CD4-positive, alpha-beta T cell treated with Interleukin-17A for 4 hours (primary cell): Measurements from ENCODE around the gene UST.
"Not testable (repeated sequence)": the region's sequence is repeated elsewhere in the genome, so short reads cannot be mapped to it uniquely, and the experiment has no call there.

Experiments
- DNase-seq: peaks from one replicate; pipeline ENCODE4 v3.0.0-alpha.2; 2020; ENCODE audit warnings: mixed read lengths

Gene UST

DNA sequence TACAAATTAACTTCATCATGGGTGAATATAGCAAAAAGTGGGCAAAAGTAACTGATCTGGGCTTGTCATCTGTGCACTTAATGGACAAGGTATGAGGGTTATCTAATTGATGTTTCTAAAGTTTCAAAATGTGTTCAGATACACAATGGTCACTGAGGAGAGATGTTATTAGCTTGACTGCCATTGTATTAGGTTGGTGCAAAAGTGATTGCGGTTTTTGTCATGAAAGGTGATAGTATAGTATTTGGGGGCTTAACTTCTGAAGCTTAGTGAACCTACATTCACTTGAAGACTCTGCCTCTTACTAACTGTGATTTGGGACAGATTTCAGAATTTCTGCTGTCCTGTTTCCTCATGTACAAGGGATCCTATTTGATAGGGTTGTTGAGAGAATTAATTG lies 159.6 kb downstream of the UST start:
- no peak for DNase-seq

DNA sequence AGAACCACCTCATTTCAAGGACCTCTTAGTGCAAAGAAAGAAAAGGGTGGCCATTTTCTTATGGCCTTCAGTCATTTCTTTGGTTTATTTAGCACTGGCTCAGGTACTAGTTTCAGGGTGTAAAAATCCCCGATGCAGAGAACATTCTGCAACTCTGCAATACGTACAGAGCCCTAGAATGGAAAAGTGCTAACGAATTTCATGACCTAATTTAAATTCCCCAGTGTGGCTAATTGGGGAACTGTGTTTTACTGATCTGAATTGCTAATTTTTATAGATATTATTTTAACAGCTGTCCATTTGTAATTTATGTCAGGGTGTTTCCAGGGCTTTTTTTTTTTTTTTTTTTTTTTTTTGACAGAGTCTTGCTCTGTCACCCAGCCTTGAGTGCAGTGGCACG lies 160.7 kb downstream of the UST start:
- no peak for DNase-seq

DNA sequence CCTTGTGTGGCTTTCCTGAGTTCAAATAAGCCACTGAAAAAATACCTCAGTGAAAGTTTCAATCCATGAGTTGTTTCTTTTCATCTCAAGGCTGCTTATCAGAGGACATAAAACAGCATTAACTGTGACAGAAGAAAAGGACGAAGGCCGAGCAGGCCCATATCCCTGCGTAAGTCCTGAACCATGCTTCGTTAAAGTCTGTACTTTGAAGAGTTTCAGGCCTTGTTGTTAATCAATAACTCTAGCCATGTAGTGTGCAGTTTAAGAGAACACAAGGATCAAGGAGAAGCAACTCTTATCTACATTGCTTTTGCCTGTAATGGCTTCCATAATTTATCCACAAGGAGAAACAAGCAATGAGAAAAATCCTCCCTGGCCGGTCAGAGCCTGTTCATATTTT lies 165.4 kb downstream of the UST start:
- DNase-seq = no peak

DNA sequence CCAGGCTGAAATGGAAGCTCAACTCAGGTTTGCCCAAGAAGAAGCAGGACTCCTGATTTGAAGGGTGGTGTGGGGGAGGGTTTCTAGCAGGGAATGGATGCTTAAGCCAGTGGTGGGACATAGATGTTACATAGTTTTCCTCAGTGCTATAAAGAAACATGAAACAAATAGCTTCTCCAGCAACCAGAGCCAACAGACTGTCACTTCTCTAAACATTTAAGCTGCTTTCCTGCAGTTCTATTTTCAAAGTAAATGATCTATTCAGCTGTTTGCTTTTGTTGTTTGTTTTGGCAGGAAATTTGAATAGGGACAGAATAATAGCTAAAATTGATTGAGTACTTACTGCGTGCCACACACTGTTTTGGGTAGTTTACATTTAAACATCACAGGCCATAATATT lies 169.0 kb downstream of the UST start:
- no peak for DNase-seq

DNA sequence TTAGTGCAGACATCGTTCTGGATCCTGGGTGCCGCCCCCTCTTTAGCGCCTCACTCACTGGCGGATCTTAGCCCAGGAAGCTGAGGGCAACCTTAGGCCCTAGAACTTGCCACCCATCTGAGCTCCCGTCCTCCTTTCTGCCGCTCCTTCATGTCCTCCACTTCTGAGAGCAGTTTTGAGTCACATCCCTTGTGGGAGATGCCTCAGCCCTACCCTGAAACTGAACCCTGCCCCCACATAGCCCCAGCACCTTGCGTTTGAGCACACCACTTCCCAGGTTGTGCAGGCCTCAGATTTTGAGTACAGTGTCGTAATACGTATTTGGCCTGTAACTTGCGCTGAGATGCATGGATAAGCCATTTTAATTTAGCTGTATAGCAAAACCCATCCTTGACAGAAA lies 169.7 kb downstream of the UST start:
- DNase-seq = not testable (repeated sequence)

DNA sequence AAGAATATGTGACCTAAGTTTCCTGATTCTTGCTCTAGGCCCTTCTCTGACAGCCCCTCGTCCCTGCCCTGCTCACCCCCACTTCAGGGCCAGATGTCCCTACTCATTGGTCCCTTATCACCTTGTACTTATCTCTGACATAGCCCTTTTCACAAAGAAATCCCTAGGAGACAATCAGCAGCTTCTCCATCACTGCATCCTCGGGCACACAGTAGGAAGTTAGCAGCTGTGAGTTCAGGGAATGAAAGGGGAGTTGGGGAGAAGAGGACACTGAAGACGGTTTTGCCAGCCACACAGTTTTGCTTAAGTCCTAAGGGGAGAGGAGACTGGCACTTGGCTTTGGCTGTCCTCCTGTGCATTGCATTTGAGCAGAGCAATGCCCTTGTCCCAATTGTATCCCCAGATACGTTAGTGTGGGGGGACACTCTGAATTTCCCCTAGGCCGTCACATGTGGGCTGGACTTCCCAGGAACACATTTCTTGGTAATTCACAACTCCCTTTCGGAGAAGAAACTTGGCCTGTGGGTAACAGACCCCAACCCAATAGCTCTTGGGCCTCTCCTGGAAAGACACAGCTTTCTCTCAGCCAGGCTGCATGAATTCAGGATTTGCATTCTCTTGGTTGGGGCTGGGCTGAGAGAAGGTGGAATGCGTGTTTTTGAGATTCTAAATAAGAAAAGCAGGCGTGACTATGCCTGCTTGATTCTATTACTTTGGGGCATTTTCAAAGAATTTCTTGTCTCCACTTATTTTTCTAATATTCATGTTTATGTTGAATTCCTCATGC lies 177.6 kb downstream of the UST start:
- DNase-seq = no peak

DNA sequence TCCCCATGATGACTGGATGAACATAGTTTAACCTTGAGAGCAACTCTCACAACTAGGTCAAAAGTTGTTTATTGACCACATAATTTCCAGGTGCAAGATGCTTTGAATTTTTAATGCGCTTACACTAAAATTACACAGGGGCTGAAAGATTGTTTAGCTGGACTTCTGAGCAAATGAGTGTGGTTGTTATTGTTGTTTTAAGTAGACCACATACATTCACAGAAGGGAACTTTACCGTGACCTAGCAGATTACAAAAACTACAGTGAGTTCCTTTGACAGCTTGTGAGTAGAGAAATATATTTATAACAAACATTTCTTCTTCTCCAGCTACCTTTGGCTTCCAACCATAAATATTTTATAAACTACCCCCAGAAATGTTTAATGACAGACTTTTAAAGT lies 178.9 kb downstream of the UST start:
- no peak for DNase-seq

DNA sequence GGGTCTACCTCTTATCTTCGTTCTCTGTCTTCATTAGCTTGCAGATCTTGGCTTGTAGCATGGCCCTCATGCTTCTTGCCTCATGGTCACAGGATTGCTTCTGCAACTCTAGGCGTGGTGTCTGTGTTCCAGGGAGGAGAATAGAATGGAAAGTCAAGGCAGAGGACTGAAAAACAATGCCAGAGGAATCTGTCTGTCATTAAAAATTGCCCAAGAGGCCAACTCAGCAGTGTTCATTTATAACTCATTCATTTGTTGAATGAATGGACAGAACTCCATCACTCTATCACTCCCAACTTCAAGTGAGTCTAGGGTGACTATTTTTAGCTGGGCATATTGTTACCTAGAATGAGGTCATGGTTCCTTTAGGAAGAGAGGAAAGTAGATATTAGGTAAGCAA lies 179.6 kb downstream of the UST start:
- no peak for DNase-seq

DNA sequence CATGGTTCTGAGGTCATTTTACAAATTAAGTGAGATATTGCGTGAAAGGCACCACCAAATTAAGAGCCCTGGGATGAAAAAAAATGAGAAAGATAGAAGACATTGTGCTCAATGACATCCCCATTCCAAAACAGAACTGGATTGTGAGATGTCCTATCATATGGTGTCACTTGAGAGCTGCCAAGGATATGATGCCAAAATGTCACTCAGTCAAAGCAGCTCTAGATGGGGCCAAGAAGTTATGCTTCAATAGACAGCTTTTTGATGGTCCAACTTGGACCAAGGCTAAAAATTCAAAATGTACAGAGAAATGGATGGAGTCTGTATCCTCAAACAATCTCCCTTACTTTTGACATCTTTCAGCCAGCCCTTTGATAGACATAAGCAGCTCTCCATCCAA lies 180.8 kb downstream of the UST start:
- DNase-seq = no peak

DNA sequence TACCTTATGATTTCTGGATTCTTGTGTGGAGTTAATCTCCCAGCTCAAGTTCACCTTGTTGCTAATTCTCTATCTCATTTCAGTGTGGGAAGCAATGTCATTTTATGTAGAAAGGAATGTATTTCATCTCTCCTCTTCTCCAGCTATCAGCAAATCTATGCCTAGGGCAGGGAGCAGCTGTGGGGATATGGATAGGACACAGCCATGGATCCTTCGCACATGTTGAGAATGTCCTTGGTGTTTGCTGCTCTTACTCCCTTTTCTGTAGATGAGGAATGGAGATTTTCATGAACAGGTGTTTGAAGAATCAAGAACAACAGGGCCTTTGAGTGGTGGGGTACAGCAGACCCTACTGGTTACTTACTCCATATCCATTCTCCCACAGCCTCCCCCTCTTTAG lies 182.0 kb downstream of the UST start:
- no peak for DNase-seq

DNA sequence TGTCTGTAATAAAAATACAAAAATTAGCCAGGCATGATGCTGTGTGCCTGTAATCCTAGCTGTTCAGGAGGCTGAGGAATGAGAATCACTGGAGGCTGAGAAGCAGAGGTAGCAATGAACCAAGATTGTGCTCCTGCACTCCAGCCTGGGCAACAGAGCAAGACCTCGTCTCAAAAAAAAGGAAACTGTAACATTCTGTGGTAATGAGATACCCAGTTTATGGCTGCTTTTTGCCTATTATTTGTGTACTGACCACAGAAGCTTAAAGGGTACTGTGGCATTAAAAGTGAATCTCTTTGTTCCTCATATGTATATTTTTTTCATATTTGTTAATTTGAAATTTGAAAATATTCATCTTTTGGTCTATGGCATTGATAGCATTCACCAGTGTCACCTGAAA lies 185.4 kb downstream of the UST start:
- no peak for DNase-seq

DNA sequence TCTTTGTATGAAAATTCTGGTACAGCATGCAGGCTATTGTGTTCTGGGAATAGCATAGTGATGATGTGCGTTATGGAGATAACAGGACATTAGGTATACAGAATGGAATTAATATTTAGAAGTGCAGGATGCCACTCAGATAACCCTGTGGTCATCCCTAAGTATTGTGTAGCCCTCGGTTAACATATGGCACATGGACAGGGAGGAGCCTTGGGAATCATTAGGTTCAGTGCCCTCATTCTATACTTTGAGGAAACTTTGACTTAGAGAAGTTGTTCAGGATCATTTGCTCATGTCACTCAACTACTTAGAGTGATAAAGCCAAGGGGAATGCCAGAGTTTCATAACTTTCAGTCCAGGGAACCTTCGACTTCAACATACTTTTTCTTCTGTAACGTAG lies 185.9 kb downstream of the UST start:
- no peak for DNase-seq

DNA sequence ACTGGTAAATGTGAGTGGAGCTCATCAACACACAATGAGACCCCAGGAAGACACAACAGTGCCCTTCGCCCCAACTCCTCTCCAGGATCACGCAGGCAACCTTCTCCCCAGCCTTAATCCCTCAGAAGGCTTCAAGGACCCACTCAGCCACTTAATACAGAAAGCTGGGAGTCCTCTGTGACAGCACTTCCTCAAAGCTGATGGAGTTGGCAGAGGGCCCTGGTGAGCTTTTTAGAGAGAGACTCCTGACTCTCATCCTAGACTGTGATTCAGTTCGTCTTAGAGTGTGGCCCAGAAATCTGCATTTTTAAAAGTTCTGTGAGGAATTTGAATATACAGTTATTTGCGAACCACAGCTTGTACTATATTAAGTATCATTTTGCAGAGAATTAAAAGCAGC lies 187.7 kb downstream of the UST start:
- DNase-seq = no peak

DNA sequence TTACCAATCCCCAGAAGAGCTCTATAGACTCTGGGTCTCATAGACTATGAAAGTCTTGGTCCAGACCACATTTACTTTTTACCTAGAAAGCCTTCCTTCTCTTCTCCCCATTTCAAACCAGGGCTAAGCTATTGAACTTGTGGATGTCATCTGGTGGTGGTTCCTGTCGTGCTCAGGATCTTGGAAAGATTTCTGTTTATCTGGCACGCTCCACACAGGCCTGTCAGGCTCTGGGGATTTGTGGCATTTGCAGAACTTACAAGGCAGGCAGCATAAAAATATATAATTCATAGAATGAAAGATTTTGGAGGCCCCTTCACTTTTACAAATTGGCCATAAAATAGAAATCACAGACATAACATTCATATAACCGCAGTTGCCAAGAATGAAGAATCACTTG lies 188.1 kb downstream of the UST start:
- DNase-seq = no peak

DNA sequence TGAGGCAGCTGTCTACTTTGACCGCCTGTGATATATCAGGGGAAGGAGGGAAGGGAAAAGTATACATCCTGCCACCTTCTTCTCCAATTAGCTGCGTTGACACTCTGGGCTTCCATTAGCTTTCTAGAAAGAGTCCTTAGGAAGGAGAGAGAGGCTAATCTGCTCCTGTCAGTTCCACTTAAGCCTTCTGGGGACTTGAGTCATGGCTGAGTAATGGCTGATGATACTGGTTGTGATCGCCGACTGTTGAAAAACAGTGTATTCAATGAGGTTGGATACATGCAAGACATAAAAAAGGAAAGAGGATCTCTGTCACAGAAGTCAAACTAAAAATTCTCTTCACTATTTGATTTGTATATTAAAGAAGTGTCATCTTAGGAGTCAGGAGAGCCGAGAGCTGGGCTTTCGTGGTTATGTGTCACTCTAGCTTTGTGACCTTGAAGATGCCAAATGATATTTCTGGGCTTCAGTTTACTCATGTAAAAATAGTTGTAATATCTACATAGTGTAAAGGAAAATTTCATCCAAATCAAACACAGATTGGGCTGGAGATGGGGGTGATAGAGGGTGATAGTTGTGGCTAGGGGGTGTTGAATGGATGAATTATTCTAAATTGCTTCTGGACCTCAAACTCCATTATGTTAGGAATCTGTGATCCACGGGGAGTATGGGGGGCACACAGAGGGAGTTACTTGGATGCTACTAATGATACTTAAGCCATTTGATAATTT lies 189.0 kb downstream of the UST start:
- DNase-seq = no peak

DNA sequence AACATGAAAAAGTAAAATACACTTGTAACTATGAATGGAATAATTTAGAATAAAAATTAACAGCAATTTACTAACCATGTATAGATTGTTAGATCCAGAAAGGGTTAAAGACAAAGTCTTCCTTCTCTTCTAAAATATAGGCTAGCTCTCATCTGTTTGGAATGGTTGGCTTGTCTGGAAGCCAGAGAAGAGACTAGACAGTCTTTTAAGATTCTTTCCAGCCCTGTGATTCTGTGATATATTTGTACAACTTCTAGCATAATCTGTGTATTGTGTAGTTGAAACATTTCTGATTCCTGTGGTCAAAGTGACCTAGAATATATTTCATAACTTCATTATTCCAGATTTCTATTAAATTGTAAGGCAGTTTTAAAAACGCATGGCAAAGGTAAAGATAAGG lies 196.6 kb downstream of the UST start:
- DNase-seq = no peak

DNA sequence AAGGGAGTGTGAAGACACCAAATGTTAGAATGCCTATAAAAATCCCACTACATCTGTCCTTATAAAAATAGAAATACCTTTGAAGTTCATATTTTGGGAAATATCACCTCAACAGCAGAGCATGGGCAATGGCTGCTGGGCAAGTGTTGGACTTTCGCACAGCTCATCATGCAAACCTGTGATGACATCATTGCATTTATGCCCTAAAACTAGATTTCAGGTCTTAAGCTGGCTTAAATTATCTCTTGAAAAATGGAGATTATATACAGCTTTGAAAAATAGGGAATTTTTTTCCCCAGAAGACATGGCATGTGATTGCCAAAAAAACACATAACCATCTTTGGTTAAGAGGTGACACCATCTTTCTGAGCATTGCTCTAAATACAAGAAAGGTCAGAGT lies 197.8 kb downstream of the UST start:
- DNase-seq = no peak

DNA sequence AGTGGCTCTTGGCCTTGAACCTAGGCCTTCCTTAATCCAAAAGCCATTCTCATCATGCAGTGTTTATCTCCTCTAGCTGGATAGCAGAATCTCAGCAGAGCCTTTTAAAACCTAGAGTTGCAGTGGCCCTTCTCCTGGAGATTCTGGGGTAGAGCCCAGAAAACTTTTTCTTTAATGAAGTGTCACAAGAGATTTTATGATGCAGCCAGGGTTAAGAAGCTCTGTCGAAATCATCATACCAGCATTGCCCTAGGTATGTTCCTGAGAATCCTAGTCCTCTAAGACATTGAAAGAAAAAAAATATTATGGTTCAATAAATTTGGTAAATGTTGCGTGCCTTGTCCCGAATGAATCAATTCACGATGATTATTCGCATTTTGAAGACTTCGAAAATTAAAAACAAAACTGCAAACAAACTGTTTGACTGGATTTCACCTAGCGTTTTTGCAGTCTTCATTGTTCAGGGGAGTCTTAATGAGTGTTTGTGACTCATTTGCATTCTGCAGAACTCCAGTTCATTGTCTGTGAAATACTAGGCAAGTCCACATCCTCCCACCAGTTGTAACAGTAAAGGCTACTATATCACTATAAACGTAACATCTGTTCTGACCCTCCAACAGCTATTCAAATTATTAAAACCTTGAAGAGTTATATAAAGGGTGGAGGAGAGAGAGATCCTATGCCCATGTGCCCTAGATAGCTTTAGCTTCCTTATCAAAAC lies 198.6 kb downstream of the UST start:
- no peak for DNase-seq

DNA sequence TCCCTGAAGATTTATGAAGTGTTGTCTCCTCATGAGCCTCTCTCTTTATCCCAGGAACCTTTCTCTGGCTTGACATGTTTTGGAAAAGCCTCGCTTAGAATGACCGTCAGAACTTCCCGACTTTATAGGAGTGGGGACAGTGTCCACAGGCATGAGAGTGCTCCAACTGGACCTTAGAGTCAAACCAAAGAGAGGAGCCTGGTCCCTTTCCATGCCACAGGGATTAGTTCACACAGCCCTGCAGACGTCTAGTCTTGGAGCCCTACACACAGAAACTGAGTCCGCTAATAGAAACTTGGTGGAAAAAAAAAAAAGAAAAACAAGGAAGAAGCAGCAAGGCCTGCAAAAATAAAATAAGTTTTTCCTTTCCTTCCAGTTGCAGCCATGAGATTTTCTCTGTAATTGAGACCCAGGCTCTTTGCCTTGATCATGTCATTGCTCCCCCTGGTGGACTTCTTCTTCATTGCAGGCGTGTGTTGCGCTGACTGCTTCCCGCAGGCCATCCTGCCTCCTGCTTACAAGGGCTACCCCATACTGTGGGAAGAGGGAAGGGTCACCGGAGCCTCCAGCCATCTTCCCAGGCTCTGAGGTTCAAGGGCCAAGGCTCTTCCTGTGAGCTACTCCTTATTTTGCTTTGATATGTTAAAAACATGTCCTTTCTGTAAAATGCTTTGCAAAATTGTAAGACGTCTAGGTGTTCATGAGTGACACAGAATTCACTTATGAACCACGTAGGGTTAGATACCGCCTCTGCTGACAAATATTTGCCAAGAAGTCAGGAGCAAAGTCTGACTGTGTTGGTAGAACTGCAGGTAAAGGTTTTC lies 201.0 kb downstream of the UST start:
- peak; percentile 79 for DNase-seq

DNA sequence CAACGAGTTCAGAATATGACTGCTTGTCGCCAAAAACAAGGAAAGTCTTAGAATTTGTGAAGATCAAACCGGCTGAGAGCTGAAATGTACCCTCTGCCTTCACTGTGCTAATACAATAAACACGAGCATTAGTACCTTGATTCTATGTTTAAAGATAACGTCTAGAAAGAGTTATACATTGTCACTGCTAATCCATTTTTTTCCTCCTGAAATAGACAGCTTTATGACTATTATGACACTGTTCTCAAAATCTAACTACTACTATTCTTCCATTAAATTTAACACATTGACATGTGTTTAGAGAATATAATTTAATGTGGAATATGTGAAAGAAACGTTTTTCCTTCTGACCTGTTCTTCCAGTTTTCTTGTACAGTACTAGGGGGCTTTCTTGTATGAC lies 204.8 kb downstream of the UST start:
- no peak for DNase-seq

DNA sequence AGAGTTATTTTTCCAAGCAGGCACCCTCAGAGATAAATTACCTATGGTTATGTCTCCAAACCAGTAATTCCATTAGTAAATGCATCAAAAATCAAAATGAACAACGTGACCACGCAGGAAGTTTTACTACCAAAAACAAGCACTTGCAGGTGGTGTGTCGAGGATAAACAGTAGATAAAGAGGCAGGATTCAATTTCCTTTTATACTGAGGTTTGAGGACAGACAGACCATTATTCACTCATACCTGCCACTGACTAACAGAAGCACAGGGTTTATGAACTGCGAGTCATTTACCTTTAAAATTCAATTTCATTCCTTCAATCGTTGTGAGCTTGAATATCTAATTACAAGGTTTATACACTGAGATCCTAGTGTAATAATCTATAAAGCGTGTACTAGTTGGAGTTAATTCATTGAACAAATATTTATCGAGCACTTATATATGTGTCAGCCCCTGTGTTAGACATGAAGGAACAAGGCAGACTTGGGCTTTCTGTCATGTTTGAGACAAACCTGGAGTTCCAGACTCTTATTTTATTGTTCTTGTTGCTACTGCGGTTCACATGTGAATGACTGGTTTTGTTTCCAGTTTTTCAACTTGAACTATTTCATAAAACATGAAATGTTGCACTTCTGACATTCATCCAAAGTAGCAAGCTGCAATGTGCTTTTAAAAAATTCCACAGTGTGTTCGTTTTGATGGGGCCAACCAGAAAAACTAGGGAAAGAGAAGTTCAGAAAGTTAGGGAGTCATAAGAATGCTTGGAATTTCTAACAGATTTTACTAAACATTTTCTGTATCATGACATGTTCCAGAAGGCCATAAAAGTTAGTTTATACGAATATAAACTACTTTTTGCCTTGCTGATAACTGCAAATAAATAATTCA lies 205.6 kb downstream of the UST start:
- no peak for DNase-seq

DNA sequence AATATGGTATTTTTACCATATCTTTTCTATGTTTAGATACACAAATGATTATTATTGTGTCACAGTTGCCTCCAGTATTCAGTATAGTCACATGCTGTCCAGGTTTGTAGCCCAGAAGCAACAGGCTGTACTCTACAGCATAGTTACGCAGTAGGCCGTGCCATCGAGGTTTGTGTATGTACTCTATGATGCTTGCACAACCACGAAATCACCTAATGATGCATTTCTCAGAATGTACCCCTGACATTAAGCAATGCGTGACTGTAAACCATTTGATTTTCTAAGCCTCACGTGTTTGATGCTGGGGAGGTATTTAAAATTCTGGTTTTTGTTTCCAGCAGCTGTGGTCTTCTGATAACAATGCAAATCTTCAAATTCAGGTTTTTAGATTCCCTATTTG lies 207.6 kb downstream of the UST start:
- DNase-seq = no peak
